HepG2 (cell line): ENCODE measurements around the gene RELL1. TPM values are rescaled to one million over a fixed set of nuclear protein-coding genes. Genes with fewer than 3 reads are reported as not detected.

Source experiments
- ARNT ChIP-seq: fragments of 450-650 bp; IDR thresholded peaks from 2 replicates; pipeline ENCODE4 v1.6.1; 2017
- ATM ChIP-seq: fragments of 450-650 bp; IDR thresholded peaks from 2 replicates; pipeline ENCODE4 v1.7.1; 2017; ENCODE audit warnings: mild to moderate bottlenecking, borderline replicate concordance
- BORCS8-MEF2B ChIP-seq: sonication (generic); formaldehyde crosslinking; IDR thresholded peaks from 2 replicates; pipeline ENCODE4 v1.8.0; 2022; ENCODE audit warnings: mild to moderate bottlenecking, missing genetic modification reagents
- FOSL2 ChIP-seq: sonication (generic); formaldehyde crosslinking; IDR thresholded peaks from 2 replicates; pipeline ENCODE4 v1.4.0; 2020; ENCODE audit warnings: missing genetic modification reagents
- FUBP1 ChIP-seq: sonication (generic); formaldehyde crosslinking; IDR thresholded peaks from 2 replicates; pipeline ENCODE4 v1.5.1; 2020; ENCODE audit warnings: missing genetic modification reagents, mild to moderate bottlenecking, borderline replicate concordance
- MED1 ChIP-seq: sonication (generic); formaldehyde crosslinking; IDR thresholded peaks from 2 replicates; pipeline ENCODE4 v1.4.0; 2020; ENCODE audit warnings: missing genetic modification reagents
- MXD4 ChIP-seq: IDR thresholded peaks from 2 replicates; pipeline ENCODE4 v1.6.1; 2016; ENCODE audit warnings: mild to moderate bottlenecking, missing biosample characterization, missing genetic modification reagents
- NCOA1 ChIP-seq: sonication (generic); formaldehyde crosslinking; IDR thresholded peaks from 2 replicates; pipeline ENCODE4 v1.9.0; 2021; ENCODE audit warnings: missing genetic modification reagents
- SIX1 ChIP-seq: sonication (generic); formaldehyde crosslinking; IDR thresholded peaks from 2 replicates; pipeline ENCODE4 v1.4.0; 2020; ENCODE audit warnings: missing genetic modification reagents, borderline replicate concordance
- ZFYVE20 ChIP-seq: sonication (generic); formaldehyde crosslinking; IDR thresholded peaks from 2 replicates; pipeline ENCODE4 v1.8.0; 2023; ENCODE audit warnings: low read depth, mild to moderate bottlenecking, moderate library complexity, missing genetic modification reagents, borderline replicate concordance
- ZNF589 ChIP-seq: sonication (generic); formaldehyde crosslinking; conservative IDR thresholded peaks from 2 replicates; pipeline ENCODE4 v1.8.0; 2022; ENCODE audit warnings: mild to moderate bottlenecking, moderate library complexity, missing genetic modification reagents
- ZNF644 ChIP-seq: IDR thresholded peaks from 2 replicates; pipeline ENCODE4 v1.6.1; 2016; ENCODE audit warnings: low read depth
- polyA plus RNA-seq, 8 experiments: library from polyadenylated mRNA; depleted of rRNA in 3 of 8; stranded (reverse) in 7 of 8; unstranded in 1 of 8; fragments of >200 nt; fragmentation: Illumina TruSeq in 4 of 8; extraction: Trizol in 4 of 8; gene quantifications; 2 replicates each; pipeline versions ENCODE4 v1.2.1 to v1.2.3, GENCODE V29; 2011 to 2016; ENCODE audit warnings: low read depth in 4 of 8, missing spikeins in 1 of 8, mixed read lengths in 1 of 8; ENCODE audit not compliant: insufficient read depth in 1 of 8
- total RNA-seq, 5 experiments: library from RNA; depleted of rRNA; stranded (reverse); fragments of >200 nt; fragmentation: Illumina TruSeq; extraction: Trizol; gene quantifications; 2 replicates each; pipeline ENCODE4 v1.2.3, GENCODE V29; 2016; ENCODE audit warnings: low read depth in 1 of 5
- TF ChIP-seq, protein P1 (sequence below): sonication (generic); formaldehyde crosslinking; IDR thresholded peaks from one replicate; pipeline ENCODE4 v1.5.1; 2020; ENCODE audit warnings: mild to moderate bottlenecking, missing genetic modification reagents; ENCODE audit errors: not compliant biosample characterization
- TF ChIP-seq, protein P2 (sequence below): sonication (generic); formaldehyde crosslinking; IDR thresholded peaks from 2 replicates; pipeline ENCODE4 v1.5.1; 2020; ENCODE audit warnings: mild to moderate bottlenecking, missing genetic modification reagents, borderline replicate concordance

The RELL1 gene
- total and polyA plus RNA-seq, 2 of the 13 experiments (the other 11 are each of a cell fraction or from before 2014, with no cell fraction given), result 8.4 to 58.4 TPM

- TF ChIP-seq, protein P1, sequence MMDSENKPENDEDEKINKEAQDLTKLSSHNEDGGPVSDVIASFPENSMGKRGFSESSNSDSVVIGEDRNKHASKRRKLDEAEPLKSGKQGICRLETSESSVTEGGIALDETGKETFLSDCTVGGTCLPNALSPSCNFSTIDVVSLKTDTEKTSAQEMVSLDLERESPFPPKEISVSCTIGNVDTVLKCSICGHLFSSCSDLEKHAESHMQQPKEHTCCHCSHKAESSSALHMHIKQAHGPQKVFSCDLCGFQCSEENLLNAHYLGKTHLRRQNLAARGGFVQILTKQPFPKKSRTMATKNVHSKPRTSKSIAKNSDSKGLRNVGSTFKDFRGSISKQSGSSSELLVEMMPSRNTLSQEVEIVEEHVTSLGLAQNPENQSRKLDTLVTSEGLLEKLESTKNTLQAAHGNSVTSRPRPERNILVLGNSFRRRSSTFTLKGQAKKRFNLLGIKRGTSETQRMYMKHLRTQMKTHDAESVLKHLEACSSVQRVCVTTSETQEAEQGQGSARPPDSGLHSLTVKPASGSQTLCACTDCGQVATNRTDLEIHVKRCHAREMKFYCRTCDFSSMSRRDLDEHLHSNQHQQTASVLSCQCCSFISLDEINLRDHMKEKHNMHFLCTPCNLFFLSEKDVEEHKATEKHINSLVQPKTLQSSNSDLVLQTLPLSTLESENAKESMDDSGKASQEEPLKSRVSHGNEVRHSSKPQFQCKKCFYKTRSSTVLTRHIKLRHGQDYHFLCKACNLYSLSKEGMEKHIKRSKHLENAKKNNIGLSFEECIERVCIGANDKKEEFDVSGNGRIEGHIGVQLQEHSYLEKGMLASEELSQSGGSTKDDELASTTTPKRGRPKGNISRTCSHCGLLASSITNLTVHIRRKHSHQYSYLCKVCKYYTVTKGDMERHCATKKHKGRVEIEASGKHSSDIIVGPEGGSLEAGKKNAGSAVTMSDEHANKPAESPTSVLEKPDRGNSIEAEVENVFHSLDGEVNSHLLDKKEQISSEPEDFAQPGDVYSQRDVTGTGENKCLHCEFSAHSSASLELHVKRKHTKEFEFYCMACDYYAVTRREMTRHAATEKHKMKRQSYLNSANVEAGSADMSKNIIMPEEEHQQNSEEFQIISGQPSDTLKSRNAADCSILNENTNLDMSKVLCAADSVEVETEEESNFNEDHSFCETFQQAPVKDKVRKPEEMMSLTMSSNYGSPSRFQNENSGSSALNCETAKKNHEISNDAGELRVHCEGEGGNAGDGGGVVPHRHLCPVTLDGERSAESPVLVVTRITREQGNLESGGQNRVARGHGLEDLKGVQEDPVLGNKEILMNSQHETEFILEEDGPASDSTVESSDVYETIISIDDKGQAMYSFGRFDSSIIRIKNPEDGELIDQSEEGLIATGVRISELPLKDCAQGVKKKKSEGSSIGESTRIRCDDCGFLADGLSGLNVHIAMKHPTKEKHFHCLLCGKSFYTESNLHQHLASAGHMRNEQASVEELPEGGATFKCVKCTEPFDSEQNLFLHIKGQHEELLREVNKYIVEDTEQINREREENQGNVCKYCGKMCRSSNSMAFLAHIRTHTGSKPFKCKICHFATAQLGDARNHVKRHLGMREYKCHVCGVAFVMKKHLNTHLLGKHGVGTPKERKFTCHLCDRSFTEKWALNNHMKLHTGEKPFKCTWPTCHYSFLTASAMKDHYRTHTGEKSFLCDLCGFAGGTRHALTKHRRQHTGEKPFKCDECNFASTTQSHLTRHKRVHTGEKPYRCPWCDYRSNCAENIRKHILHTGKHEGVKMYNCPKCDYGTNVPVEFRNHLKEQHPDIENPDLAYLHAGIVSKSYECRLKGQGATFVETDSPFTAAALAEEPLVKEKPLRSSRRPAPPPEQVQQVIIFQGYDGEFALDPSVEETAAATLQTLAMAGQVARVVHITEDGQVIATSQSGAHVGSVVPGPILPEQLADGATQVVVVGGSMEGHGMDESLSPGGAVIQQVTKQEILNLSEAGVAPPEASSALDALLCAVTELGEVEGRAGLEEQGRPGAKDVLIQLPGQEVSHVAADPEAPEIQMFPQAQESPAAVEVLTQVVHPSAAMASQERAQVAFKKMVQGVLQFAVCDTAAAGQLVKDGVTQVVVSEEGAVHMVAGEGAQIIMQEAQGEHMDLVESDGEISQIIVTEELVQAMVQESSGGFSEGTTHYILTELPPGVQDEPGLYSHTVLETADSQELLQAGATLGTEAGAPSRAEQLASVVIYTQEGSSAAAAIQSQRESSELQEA (CRISPR knock-in tag), result no peak
- TF ChIP-seq MXD4 (CRISPR knock-in tag) (no peak), ATM (no peak), SIX1 (CRISPR knock-in tag) (peak; percentile 31; the same call in 1 of the 2 replicates), ARNT (no peak), ZNF644 (CRISPR knock-in tag) (peak; percentile 45; the same call in 1 of the 2 replicates), BORCS8-MEF2B (CRISPR knock-in tag) (no peak), FOSL2 (CRISPR knock-in tag) (peak; percentile 63), NCOA1 (no peak), FUBP1 (CRISPR knock-in tag) (no peak), MED1 (CRISPR knock-in tag) (peak; percentile 36; the same call in 1 of the 2 replicates), ZFYVE20 (no peak), ZNF589 (no peak)
- TF ChIP-seq, protein P2, sequence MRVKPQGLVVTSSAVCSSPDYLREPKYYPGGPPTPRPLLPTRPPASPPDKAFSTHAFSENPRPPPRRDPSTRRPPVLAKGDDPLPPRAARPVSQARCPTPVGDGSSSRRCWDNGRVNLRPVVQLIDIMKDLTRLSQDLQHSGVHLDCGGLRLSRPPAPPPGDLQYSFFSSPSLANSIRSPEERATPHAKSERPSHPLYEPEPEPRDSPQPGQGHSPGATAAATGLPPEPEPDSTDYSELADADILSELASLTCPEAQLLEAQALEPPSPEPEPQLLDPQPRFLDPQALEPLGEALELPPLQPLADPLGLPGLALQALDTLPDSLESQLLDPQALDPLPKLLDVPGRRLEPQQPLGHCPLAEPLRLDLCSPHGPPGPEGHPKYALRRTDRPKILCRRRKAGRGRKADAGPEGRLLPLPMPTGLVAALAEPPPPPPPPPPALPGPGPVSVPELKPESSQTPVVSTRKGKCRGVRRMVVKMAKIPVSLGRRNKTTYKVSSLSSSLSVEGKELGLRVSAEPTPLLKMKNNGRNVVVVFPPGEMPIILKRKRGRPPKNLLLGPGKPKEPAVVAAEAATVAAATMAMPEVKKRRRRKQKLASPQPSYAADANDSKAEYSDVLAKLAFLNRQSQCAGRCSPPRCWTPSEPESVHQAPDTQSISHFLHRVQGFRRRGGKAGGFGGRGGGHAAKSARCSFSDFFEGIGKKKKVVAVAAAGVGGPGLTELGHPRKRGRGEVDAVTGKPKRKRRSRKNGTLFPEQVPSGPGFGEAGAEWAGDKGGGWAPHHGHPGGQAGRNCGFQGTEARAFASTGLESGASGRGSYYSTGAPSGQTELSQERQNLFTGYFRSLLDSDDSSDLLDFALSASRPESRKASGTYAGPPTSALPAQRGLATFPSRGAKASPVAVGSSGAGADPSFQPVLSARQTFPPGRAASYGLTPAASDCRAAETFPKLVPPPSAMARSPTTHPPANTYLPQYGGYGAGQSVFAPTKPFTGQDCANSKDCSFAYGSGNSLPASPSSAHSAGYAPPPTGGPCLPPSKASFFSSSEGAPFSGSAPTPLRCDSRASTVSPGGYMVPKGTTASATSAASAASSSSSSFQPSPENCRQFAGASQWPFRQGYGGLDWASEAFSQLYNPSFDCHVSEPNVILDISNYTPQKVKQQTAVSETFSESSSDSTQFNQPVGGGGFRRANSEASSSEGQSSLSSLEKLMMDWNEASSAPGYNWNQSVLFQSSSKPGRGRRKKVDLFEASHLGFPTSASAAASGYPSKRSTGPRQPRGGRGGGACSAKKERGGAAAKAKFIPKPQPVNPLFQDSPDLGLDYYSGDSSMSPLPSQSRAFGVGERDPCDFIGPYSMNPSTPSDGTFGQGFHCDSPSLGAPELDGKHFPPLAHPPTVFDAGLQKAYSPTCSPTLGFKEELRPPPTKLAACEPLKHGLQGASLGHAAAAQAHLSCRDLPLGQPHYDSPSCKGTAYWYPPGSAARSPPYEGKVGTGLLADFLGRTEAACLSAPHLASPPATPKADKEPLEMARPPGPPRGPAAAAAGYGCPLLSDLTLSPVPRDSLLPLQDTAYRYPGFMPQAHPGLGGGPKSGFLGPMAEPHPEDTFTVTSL (CRISPR knock-in tag), result peak; percentile 76; the same call in 1 of the 2 replicates
These were observed 47.2 kb upstream of the RELL1 start (continued) for GRCh38 chr4:37733240-37733867.
